K562 (cell line): Measurements from ENCODE around the gene TIMM44. TPM values are rescaled to one million over a fixed set of nuclear protein-coding genes. Genes with fewer than 3 reads are reported as not detected.

Experiments
- CXXC5 ChIP-seq: fragments of 250-450 bp; sonication (Bioruptor Pico); IDR thresholded peaks from 2 replicates; pipeline ENCODE4 v1.8.0; 2022; ENCODE audit warnings: inconsistent platforms, mild to moderate bottlenecking, moderate library complexity
- ELF4 ChIP-seq: fragments of 450-650 bp; formaldehyde crosslinking; IDR thresholded peaks from 2 replicates; pipeline ENCODE4 v1.4.0; 2022; ENCODE audit warnings: missing genetic modification characterization
- FOXA3 ChIP-seq, 2 experiments: fragments of 450-650 bp in 1 of 2; sonication (generic) in 1 of 2; formaldehyde crosslinking; IDR thresholded peaks in 1 of 2; conservative IDR thresholded peaks in 1 of 2; 2 replicates each; pipeline versions ENCODE4 v1.4.0 to v1.8.0; 2020 to 2022; ENCODE audit warnings: mild to moderate bottlenecking in 2 of 2, missing genetic modification reagents in 1 of 2
- MAFF ChIP-seq: IDR thresholded peaks from 2 replicates; pipeline ENCODE4 v1.6.1; 2012; ENCODE audit warnings: low read length, improper control_type of control experiment
- NELFE ChIP-seq: IDR thresholded peaks from 2 replicates; pipeline ENCODE4 v1.6.1; 2011; ENCODE audit warnings: mild to moderate bottlenecking; ENCODE audit not compliant: insufficient read depth, insufficient read length
- NFIX ChIP-seq: fragments of 250-450 bp; sonication (Bioruptor Pico); IDR thresholded peaks from 2 replicates; pipeline ENCODE4 v1.4.0; 2020; ENCODE audit warnings: low read depth, mild to moderate bottlenecking, moderate library complexity
- NR2C1 ChIP-seq, 2 experiments: fragments of 450-650 bp; IDR thresholded peaks; 2 replicates each; pipeline ENCODE4 v1.6.1; 2017; ENCODE audit warnings: mild to moderate bottlenecking in 2 of 2, antibody characterized with exemption in 1 of 2, inconsistent platforms in 1 of 2, missing compliant biosample characterization in 1 of 2, missing genetic modification characterization in 1 of 2
- RBFOX2 ChIP-seq: fragments of 200-400 bp; formaldehyde crosslinking; IDR thresholded peaks from 2 replicates; pipeline ENCODE4 v1.6.1; 2017; ENCODE audit warnings: low read depth, mild to moderate bottlenecking, low read length, moderate library complexity
- RBM25 ChIP-seq: fragments of 200-400 bp; formaldehyde crosslinking; IDR thresholded peaks from 2 replicates; pipeline ENCODE4 v1.6.1; 2018; ENCODE audit warnings: low read length, low read depth, moderate library complexity; ENCODE audit not compliant: severe bottlenecking
- SAP30 ChIP-seq: fragments of 200-600 bp; sonication (generic); IDR thresholded peaks from 2 replicates; pipeline ENCODE4 v1.6.1; 2012; ENCODE audit warnings: borderline replicate concordance, low read depth, mild to moderate bottlenecking, moderate library complexity, low read length, control low read depth, inconsistent platforms; ENCODE audit not compliant: insufficient read depth, poor library complexity, severe bottlenecking
- TFAP4 ChIP-seq: sonication (generic); formaldehyde crosslinking; IDR thresholded peaks from 2 replicates; pipeline ENCODE4 v1.8.0; 2022; ENCODE audit warnings: missing genetic modification reagents, mild to moderate bottlenecking, moderate library complexity, borderline replicate concordance
- THRB ChIP-seq: fragments of 450-650 bp; formaldehyde crosslinking; conservative IDR thresholded peaks from 2 replicates; pipeline ENCODE4 v1.4.0; 2022; ENCODE audit warnings: mild to moderate bottlenecking, missing genetic modification characterization
- USF2 ChIP-seq: sonication (generic); formaldehyde crosslinking; IDR thresholded peaks from 2 replicates; pipeline ENCODE4 v1.5.0; 2020; ENCODE audit warnings: missing genetic modification reagents
- ZSCAN32 ChIP-seq: fragments of 450-650 bp; formaldehyde crosslinking; IDR thresholded peaks from 2 replicates; pipeline ENCODE4 v1.4.0; 2020; ENCODE audit warnings: mild to moderate bottlenecking, moderate library complexity
- polyA plus RNA-seq, 8 experiments: library from polyadenylated mRNA; depleted of rRNA in 4 of 8; stranded (reverse) in 5 of 8; unstranded in 3 of 8; fragments of >200 nt; fragmentation: Nextera tagmentation in 2 of 8; fragmentation: Illumina TruSeq in 1 of 8; extraction: Ambion mirVana in 2 of 8; extraction: Trizol in 1 of 8; gene quantifications; 2 replicates each; pipeline versions ENCODE4 v1.2.1 to v1.2.3, GENCODE V29; 2011 to 2014; ENCODE audit warnings: inconsistent platforms in 1 of 8, missing spikeins in 1 of 8
- total RNA-seq, 7 experiments: library from RNA; depleted of rRNA in 6 of 7; stranded (reverse); fragments of >200 nt in 6 of 7; fragmentation: Illumina TruSeq in 2 of 7; extraction: Trizol in 2 of 7; gene quantifications; 2 replicates each; pipeline versions ENCODE4 v1.2.1 to v1.2.3, GENCODE V29; 2011 to 2021; ENCODE audit warnings: low replicate concordance in 1 of 7
- TF ChIP-seq, protein P1 (sequence below): sonication (generic); formaldehyde crosslinking; IDR thresholded peaks from 2 replicates; pipeline ENCODE4 v1.8.1; 2023; ENCODE audit warnings: mild to moderate bottlenecking, missing genetic modification reagents
- TF ChIP-seq, protein P2 (sequence below), 2 experiments: fragments of 450-650 bp; IDR thresholded peaks; 2 replicates each; pipeline ENCODE4 v1.6.1; 2018; ENCODE audit warnings: mild to moderate bottlenecking in 2 of 2, low read depth in 1 of 2; ENCODE audit not compliant: partially characterized antibody in 2 of 2

Gene TIMM44
- total and polyA plus RNA-seq, 9 of the 15 experiments (the other 6 are each of a cell fraction or from before 2014, with no cell fraction given), result 10.3 to 231 (median 89.3) TPM

DNA sequence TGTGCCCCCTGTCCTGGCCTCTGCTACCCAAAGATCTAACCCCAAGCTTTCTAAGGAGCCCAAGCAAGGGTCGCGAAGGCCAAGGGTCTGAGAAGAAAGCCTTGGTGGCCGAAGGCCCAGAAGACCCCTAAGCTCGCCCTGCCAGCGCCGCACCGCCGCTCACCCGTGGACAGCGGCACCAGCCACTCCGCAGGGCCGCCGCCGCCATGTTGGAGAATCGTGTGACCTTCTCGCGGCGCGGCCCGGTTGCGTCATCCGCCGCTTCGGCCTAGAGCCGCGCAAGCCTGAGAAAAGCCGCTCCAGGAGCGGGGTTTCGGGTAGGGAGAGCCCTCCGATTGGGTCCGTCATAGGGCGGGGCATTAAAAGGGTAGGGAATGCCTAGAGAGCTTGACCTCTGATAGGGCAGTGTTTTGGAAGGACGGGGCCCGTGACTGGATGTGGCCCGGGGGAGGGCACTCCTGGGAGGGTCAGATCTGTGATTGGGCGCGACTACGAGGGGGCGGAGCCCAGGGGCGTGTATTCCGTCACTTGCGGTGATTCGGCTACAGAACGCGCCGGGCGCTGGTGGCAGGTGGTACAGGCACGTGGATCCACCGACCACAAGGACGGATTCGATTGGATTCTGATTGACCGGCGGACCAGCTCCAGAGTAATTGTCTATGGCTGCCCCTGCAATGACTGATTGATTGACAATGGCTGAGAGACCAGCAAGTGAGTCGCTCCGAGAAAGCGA, at the start of gene TIMM44 (continued):
- TF ChIP-seq ZSCAN32 (CRISPR knock-in tag) (peak; percentile 95), RBM25 (peak; percentile 27), USF2 (CRISPR knock-in tag) (peak; percentile 54), NELFE (no peak), MAFF (no peak), FOXA3 (CRISPR knock-in tag; conservative IDR thresholded peaks at IDR 0.05 in 1 of 2, IDR thresholded peaks at IDR 0.05 in 1 of 2) (peak in 1 of 2 experiments; percentile 36; a peak in 1 of 4 replicates), TFAP4 (CRISPR knock-in tag) (peak; percentile 81), THRB (0 out of 2 replicates have a peak, but pooled peaks have one; percentile 32), NR2C1 (IDR thresholded peaks at IDR 0.05) (peak; percentile 73), NR2C1 (tag; IDR thresholded peaks at IDR 0.05) (peak; percentile 80), RBFOX2 (peak; percentile 99), ELF4 (CRISPR knock-in tag) (no peak), CXXC5 (CRISPR knock-in tag) (peak; percentile 87), NFIX (0 out of 2 replicates have a peak, but pooled peaks have one; percentile 11), SAP30 (peak; percentile 97)
- TF ChIP-seq, protein P1, sequence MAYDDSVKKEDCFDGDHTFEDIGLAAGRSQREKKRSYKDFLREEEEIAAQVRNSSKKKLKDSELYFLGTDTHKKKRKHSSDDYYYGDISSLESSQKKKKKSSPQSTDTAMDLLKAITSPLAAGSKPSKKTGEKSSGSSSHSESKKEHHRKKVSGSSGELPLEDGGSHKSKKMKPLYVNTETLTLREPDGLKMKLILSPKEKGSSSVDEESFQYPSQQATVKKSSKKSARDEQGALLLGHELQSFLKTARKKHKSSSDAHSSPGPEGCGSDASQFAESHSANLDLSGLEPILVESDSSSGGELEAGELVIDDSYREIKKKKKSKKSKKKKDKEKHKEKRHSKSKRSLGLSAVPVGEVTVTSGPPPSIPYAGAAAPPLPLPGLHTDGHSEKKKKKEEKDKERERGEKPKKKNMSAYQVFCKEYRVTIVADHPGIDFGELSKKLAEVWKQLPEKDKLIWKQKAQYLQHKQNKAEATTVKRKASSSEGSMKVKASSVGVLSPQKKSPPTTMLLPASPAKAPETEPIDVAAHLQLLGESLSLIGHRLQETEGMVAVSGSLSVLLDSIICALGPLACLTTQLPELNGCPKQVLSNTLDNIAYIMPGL (CRISPR knock-in tag), result no peak
- TF ChIP-seq, protein P2, sequence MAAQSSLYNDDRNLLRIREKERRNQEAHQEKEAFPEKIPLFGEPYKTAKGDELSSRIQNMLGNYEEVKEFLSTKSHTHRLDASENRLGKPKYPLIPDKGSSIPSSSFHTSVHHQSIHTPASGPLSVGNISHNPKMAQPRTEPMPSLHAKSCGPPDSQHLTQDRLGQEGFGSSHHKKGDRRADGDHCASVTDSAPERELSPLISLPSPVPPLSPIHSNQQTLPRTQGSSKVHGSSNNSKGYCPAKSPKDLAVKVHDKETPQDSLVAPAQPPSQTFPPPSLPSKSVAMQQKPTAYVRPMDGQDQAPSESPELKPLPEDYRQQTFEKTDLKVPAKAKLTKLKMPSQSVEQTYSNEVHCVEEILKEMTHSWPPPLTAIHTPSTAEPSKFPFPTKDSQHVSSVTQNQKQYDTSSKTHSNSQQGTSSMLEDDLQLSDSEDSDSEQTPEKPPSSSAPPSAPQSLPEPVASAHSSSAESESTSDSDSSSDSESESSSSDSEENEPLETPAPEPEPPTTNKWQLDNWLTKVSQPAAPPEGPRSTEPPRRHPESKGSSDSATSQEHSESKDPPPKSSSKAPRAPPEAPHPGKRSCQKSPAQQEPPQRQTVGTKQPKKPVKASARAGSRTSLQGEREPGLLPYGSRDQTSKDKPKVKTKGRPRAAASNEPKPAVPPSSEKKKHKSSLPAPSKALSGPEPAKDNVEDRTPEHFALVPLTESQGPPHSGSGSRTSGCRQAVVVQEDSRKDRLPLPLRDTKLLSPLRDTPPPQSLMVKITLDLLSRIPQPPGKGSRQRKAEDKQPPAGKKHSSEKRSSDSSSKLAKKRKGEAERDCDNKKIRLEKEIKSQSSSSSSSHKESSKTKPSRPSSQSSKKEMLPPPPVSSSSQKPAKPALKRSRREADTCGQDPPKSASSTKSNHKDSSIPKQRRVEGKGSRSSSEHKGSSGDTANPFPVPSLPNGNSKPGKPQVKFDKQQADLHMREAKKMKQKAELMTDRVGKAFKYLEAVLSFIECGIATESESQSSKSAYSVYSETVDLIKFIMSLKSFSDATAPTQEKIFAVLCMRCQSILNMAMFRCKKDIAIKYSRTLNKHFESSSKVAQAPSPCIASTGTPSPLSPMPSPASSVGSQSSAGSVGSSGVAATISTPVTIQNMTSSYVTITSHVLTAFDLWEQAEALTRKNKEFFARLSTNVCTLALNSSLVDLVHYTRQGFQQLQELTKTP (IDR thresholded peaks at IDR 0.05; ENCODE audit: low read depth in 1 of 2, partially characterized antibody in 2 of 2), result peak in 1 of 2 experiments; percentile 27
